ENCODE results near the gene LRFN2.

Gene LRFN2

GRCh38 chr6:40538556-40538955 lies 48.6 kb downstream of the LRFN2 start:
- TF ChIP-seq CTCF (IDR thresholded peaks at IDR 0.05; ENCODE audit: borderline replicate concordance, control extremely low read depth, extremely low read depth, insufficient read depth, missing control alignments) = no peak
- in situ Hi-C loops (cut with MboI; ENCODE audit: low sequenced_read_pairs, unreplicated experiment) = no loop called here
- no peak for DNase-seq (ENCODE audit: low spot score)

GRCh38 chr6:40537446-40537845 lies 49.7 kb downstream of the LRFN2 start:
- no peak for TF ChIP-seq CTCF (IDR thresholded peaks at IDR 0.05; ENCODE audit: borderline replicate concordance, control extremely low read depth, extremely low read depth, insufficient read depth, missing control alignments)
- in situ Hi-C loops (cut with MboI; ENCODE audit: low sequenced_read_pairs, unreplicated experiment) = no loop called here
- no peak for DNase-seq (ENCODE audit: low spot score)

DNA sequence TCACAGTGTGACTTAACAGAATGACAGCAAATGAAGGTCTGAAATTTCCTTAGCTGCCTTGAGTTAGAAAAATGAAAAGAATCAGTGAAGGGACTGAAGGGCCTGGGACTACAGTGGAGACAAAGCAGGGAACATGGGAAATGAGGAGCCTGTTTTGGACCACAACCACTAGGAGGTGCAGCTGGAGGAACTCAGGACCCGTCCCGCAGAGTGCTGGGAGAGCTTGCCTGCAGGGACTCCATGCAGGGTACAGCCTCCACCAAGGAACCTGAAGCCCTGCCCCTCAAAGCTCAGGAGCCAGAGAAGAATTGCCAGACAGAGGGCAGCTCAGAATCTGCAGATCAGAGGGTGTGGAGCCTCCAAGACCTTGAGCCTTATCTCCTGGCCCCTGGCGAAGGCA lies 50.7 kb downstream of the LRFN2 start:
- DNase-seq (ENCODE audit: low spot score) = no peak
- in situ Hi-C loops (cut with MboI; ENCODE audit: low sequenced_read_pairs, unreplicated experiment) = no loop called here
- TF ChIP-seq CTCF (IDR thresholded peaks at IDR 0.05; ENCODE audit: borderline replicate concordance, control extremely low read depth, extremely low read depth, insufficient read depth, missing control alignments) = no peak

DNA sequence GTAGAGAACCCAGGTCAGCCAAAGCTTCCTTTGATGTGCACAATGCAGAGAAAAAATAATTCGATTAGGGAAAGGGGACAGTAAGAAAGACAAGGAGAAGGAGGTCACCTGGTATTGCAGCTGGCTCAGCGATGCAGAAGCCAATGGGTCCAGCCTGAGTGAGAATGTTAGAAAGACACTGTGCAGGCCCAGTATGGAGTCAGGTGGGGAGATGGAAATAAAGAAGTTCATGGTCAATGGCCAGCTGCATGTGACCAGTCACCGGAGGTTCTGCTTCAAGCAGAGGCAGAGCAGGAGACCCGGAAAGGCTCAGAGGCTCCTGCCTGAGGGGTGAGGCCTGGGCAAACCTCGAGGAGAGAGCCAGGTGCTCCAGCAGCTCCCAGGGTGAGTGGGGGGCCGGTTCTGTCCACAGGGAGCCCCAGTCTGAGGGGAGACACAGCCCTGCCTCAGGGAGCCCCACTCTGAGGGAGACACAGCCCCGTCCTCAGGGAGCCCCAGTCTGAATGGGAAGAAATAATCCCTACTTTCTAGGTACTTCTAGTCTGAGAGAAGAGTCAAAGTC lies 51.3 kb downstream of the LRFN2 start:
- no peak for DNase-seq (ENCODE audit: low spot score)
- TF ChIP-seq CTCF (IDR thresholded peaks at IDR 0.05; ENCODE audit: borderline replicate concordance, control extremely low read depth, extremely low read depth, insufficient read depth, missing control alignments) = no peak
- in situ Hi-C loops (cut with MboI; ENCODE audit: low sequenced_read_pairs, unreplicated experiment) = no loop called here

DNA sequence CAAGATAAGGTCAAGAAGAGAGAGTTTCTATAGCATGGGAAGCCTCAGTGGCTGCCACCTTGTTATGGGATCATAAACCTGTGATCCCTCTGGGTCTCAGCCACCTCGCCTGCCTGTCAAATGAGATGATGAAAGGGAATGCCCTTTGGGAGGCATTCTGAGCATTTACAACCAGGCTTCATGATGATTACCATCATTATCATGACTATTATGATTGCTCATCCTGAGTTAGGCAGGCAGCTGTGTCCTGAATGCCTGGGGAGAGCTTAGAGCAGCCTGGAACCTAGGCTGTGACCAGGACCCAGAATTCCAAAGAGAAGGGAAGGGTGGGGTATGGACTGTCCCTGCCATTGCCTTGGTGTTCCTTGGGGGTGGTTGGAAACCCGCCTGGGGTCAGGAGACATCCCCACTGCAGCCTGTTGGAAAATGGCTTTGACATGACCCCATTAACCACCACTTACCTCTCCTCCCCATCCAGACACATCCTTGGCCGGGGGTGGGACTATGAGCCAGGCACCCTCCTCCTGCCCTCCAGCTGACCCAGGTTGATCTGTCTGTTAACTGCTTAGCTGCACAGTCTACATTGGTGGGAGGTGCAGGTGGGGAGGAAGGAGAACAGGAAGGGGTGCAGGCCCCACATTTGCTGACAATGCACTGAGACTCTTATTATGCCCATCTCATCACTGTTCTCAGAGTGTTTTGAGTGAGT lies 51.9 kb downstream of the LRFN2 start:
- no peak for DNase-seq (ENCODE audit: low spot score)
- in situ Hi-C loops (cut with MboI; ENCODE audit: low sequenced_read_pairs, unreplicated experiment) = no loop called here
- TF ChIP-seq CTCF (IDR thresholded peaks at IDR 0.05; ENCODE audit: borderline replicate concordance, control extremely low read depth, extremely low read depth, insufficient read depth, missing control alignments) = no peak

GRCh38 chr6:40532349-40533000 lies 54.7 kb downstream of the LRFN2 start:
- no peak for DNase-seq (ENCODE audit: low spot score)
- no peak for TF ChIP-seq CTCF (IDR thresholded peaks at IDR 0.05; ENCODE audit: borderline replicate concordance, control extremely low read depth, extremely low read depth, insufficient read depth, missing control alignments)
- in situ Hi-C loops (cut with MboI; ENCODE audit: low sequenced_read_pairs, unreplicated experiment) = no loop called here
